VCaP (cell line): Measurements from ENCODE around the gene TPI1.
A peak's percentile ranks its signal among the peaks of the same experiment; 100 is the strongest.
"Not testable (repeated sequence)": the region's sequence is repeated elsewhere in the genome, so short reads cannot be mapped to it uniquely, and the experiment has no call there.

Experiments
- H3K27ac ChIP-seq: fragments of 450-650 bp; 2 replicates; pipeline ENCODE4 v1.5.1; 2017
- CTCF ChIP-seq: fragments of 450-650 bp; conservative IDR thresholded peaks from 2 replicates; pipeline ENCODE4 v1.5.1; 2017; ENCODE audit warnings: mild to moderate bottlenecking, moderate library complexity

The TPI1 gene

GRCh38 chr12:6902448-6902847, 35.1 kb downstream of the TPI1 start:
- no peak for TF ChIP-seq CTCF
- no peak overlapping the region for H3K27ac ChIP-seq

GRCh38 chr12:6903722-6904121, 36.4 kb downstream of the TPI1 start:
- peak overlapping the region; percentile 67 for H3K27ac ChIP-seq
- TF ChIP-seq CTCF, result no peak

GRCh38 chr12:6904280-6905276, 37.2 kb downstream of the TPI1 start, which contains the start of gene LRRC23:
TSS of gene LRRC23 (plus strand) at chr12:6904822. CDS start at chr12:6905634, 812 bp downstream.
- peak within 1 kb of the TSS; percentile 67 for H3K27ac ChIP-seq

GRCh38 chr12:6905414-6906040, 38.2 kb downstream of the TPI1 start:
- TF ChIP-seq CTCF, result no peak
- peak overlapping the region; percentile 67 for H3K27ac ChIP-seq

More at GRCh38 chr12:6904280-6905276, 37.2 kb downstream of the TPI1 start, which contains the start of gene LRRC23:
- no peak for TF ChIP-seq CTCF

GRCh38 chr12:6908141-6908540, 40.8 kb downstream of the TPI1 start:
- H3K27ac ChIP-seq, result not testable (repeated sequence)

GRCh38 chr12:6909421-6910145, 42.3 kb downstream of the TPI1 start:
- H3K27ac ChIP-seq, result no peak overlapping the region
- TF ChIP-seq CTCF, result no peak

GRCh38 chr12:6912164-6912935, 45.0 kb downstream of the TPI1 start:
- TF ChIP-seq CTCF, result no peak
- no peak overlapping the region for H3K27ac ChIP-seq
